H1 (cell line): Measurements from ENCODE around the gene HDAC9. TPM values are rescaled to one million over a fixed set of nuclear protein-coding genes. Genes with fewer than 3 reads are reported as not detected.

Experiments
- BRCA1 ChIP-seq: IDR thresholded peaks from 2 replicates; pipeline ENCODE4 v1.6.1; 2012; ENCODE audit warnings: low read depth, low read length, improper control_type of control experiment
- HDAC6 ChIP-seq: IDR thresholded peaks from one replicate; pipeline ENCODE4 v1.7.1; 2012; ENCODE audit warnings: low read depth, mild to moderate bottlenecking, inconsistent platforms, low read length, moderate library complexity
- polyA plus RNA-seq, 7 experiments: library from polyadenylated mRNA; depleted of rRNA in 3 of 7; stranded (reverse) in 5 of 7; unstranded in 2 of 7; fragments of >200 nt in 5 of 7; fragments of 200-250 nt in 2 of 7; gene quantifications; 1 replicate in 5 of 7; 2 replicates in 1 of 7; 4 replicates in 1 of 7; pipeline versions ENCODE4 v1.2.1 to v1.2.3, GENCODE V29; 2011 to 2013; ENCODE audit warnings: missing spikeins in 2 of 7, mixed read lengths in 2 of 7
- total RNA-seq: library from RNA; stranded (reverse); fragmentation: NEBNext Ultra II Directional; extraction: Animal tissue kit (Norgen Biotek cat#: 25700); gene quantifications from 2 replicates; pipeline ENCODE4 v1.2.1, GENCODE V29; 2021

HDAC9 gene
- total and polyA plus RNA-seq, 2 of the 8 experiments (the other 6 are each of a cell fraction or from before 2014, with no cell fraction given): 9.5 to 13.1 TPM

- TF ChIP-seq HDAC6 (no peak), BRCA1 (no peak)
Measured at GRCh38 chr7:18553605-18554003, 58.1 kb downstream of the HDAC9 start (continued).
